Stomach (tissue), 9 donors: ENCODE measurements around the gene ALDH1A2. TPM values are rescaled to one million over a fixed set of nuclear protein-coding genes. Genes with fewer than 3 reads are reported as not detected.
"Not testable (repeated sequence)": the region's sequence is repeated elsewhere in the genome, so short reads cannot be mapped to it uniquely, and the experiment has no call there.

ENCODE experiments used
- DNase-seq, 2 donors: peaks; one replicate each; pipeline versions ENCODE4 v3.0.0 to v3.0.0-alpha.2; 2013 to 2019
- H3K27ac ChIP-seq, 5 donors: fragments of 200-600 bp in 4 of 5; sonication (generic) in 4 of 5; one replicate each; pipeline ENCODE4 v1.5.1; 2013 to 2019; ENCODE audit warnings: mild to moderate bottlenecking in 1 of 5, moderate library complexity in 1 of 5
- H3K27me3 ChIP-seq, 3 donors: fragments of 200-600 bp; sonication (generic); one replicate each; pipeline ENCODE4 v1.5.1; 2017 to 2019; ENCODE audit warnings: mixed run types in 1 of 3
- H3K36me3 ChIP-seq, 4 donors: fragments of 200-600 bp; sonication (generic); 1 replicate in 3 of 4; 2 replicates in 1 of 4; pipeline ENCODE4 v1.5.1; 2016 to 2019
- H3K4me1 ChIP-seq, 4 donors: fragments of 200-600 bp; sonication (generic); one replicate each; pipeline ENCODE4 v1.5.1; 2016 to 2019
- H3K4me3 ChIP-seq, 4 donors: fragments of 200-600 bp; sonication (generic) in 3 of 4; one replicate each; pipeline ENCODE4 v1.5.1; 2016 to 2019; ENCODE audit warnings: mild to moderate bottlenecking in 1 of 4
- H3K9me3 ChIP-seq, 4 donors: fragments of 200-600 bp; sonication (generic); one replicate each; pipeline ENCODE4 v1.5.1; 2016 to 2019
- EP300 ChIP-seq: sonication (generic); formaldehyde crosslinking; IDR thresholded peaks from one replicate; pipeline ENCODE4 v1.6.1; 2017; ENCODE audit warnings: antibody characterized with exemption
- POLR2A ChIP-seq, 4 donors: fragments of 450-650 bp; IDR thresholded peaks; one replicate each; pipeline ENCODE4 v1.6.1; 2016; ENCODE audit warnings: antibody characterized with exemption in 4 of 4, control low read depth in 2 of 4, mild to moderate bottlenecking in 1 of 4, moderate library complexity in 1 of 4
- POLR2AphosphoS5 ChIP-seq, 3 donors: sonication (generic); formaldehyde crosslinking; IDR thresholded peaks; one replicate each; pipeline ENCODE4 v1.6.1; 2016; ENCODE audit warnings: antibody characterized with exemption in 3 of 3
- WGBS, 5 donors: extraction: QIAGEN DNeasy Blood & Tissue Kit in 3 of 5; methylation state at CpG; one replicate each; pipeline versions ENCODE4 v1.1.5 to v1.1.7; 2013 to 2018; 5-methylcytosine and 5-hydroxymethylcytosine counted together
- intact Hi-C: fragments of 100-400 bp; cut with DNase I; formaldehyde crosslinking; loops from one replicate; pipeline ENCODE4 v1.15.1; 2023; ENCODE audit warnings: low total_unique reads
- polyA plus RNA-seq, 3 donors: library from polyadenylated mRNA; stranded (reverse); fragments of 200-250 nt; gene quantifications; one replicate each; pipeline ENCODE4 v1.2.3, GENCODE V29; 2013
- total RNA-seq, 5 donors: library from RNA; depleted of rRNA; stranded (reverse); fragments of >200 nt; gene quantifications; one replicate each; pipeline versions ENCODE4 v1.1.0 to v1.2.3, GENCODE V29; 2014 to 2016
- TF ChIP-seq, protein P1 (sequence below), 7 experiments: fragments of 450-650 bp in 4 of 7; fragments of 200-600 bp in 3 of 7; sonication (generic) in 3 of 7; IDR thresholded peaks; one replicate each; pipeline ENCODE4 v1.5.1; 2016 to 2019; ENCODE audit warnings: antibody characterized with exemption in 7 of 7, control low read depth in 2 of 7, mild to moderate bottlenecking in 1 of 7
- donor health status: healthy with polysubstance abuse.
- donor health status: Bipolar disorder and iron deficiency.
- donor health status: healthy.

The ALDH1A2 gene
- total and polyA plus RNA-seq, 8 donors: 0.15 to 4.4 (median 1.1) TPM; not detected in 2

DNA sequence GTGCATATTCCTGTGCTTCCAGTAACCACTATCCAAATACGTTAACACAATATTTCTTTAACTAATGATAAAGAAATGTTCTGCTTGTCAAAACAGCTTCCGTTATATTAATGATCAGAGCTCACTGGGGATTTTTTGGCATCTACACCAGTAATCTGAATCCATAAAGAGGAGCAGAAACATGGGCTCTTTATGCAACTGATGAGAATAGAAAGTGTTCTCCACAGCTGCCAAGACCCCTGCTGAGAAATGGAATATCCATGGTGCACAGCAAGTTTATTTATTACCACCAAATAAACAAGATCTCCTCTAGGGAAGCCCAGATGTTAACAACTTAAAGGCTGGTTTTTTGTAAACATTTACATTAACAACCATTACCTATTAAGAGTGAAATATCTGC is 54.5 kb downstream of the ALDH1A2 start:
- H3K4me3 ChIP-seq: no peak overlapping the region
- no peak overlapping the region for H3K27ac ChIP-seq
- H3K4me1 ChIP-seq: no peaks in the 10 kb centered on the region
- peak in 1 of 2 donors; percentile 43 for DNase-seq
- no peaks in the 10 kb centered on the region for H3K36me3 ChIP-seq
- TF ChIP-seq POLR2AphosphoS5 (IDR thresholded peaks at IDR 0.05) (no peak), EP300 (no peak), POLR2A (IDR thresholded peaks at IDR 0.05) (no peak)
- TF ChIP-seq, protein P1, sequence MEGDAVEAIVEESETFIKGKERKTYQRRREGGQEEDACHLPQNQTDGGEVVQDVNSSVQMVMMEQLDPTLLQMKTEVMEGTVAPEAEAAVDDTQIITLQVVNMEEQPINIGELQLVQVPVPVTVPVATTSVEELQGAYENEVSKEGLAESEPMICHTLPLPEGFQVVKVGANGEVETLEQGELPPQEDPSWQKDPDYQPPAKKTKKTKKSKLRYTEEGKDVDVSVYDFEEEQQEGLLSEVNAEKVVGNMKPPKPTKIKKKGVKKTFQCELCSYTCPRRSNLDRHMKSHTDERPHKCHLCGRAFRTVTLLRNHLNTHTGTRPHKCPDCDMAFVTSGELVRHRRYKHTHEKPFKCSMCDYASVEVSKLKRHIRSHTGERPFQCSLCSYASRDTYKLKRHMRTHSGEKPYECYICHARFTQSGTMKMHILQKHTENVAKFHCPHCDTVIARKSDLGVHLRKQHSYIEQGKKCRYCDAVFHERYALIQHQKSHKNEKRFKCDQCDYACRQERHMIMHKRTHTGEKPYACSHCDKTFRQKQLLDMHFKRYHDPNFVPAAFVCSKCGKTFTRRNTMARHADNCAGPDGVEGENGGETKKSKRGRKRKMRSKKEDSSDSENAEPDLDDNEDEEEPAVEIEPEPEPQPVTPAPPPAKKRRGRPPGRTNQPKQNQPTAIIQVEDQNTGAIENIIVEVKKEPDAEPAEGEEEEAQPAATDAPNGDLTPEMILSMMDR (IDR thresholded peaks at IDR 0.05): no peak
- H3K9me3 ChIP-seq: peaks cover 0 to 9% (median 4%) of the 10 kb centered on the region in 4 donors
- WGBS, 5 donors: 45 to 72% (median 53%) methylated on average over 2 of the region's 2 CpGs
- intact Hi-C loops: no loop called here
- H3K27me3 ChIP-seq: peaks cover 0 to 5% (median 0%) of the 10 kb centered on the region in 3 donors

- H3K4me1 ChIP-seq: no peaks in the 10 kb centered on the region
- H3K36me3 ChIP-seq: no peaks in the 10 kb centered on the region
- H3K27me3 ChIP-seq: no peaks in the 10 kb centered on the region
- H3K27ac ChIP-seq: no peak overlapping the region
- no peak overlapping the region for H3K4me3 ChIP-seq
- DNase-seq: no peak
- 82 to 89% (median 84%) methylated on average over 3 of the region's 3 CpGs for WGBS, 5 donors
- intact Hi-C loops: no loop called here
- peaks cover 0 to 9% (median 4%) of the 10 kb centered on the region in 4 donors for H3K9me3 ChIP-seq
- TF ChIP-seq EP300: no peak
- TF ChIP-seq, protein P1 (IDR thresholded peaks at IDR 0.05): no peak
- no peak for TF ChIP-seq POLR2A (IDR thresholded peaks at IDR 0.05)
- no peak for TF ChIP-seq POLR2AphosphoS5 (IDR thresholded peaks at IDR 0.05)
These were observed 61.7 kb downstream of the ALDH1A2 start for GRCh38 chr15:58003810-58004209.

DNA sequence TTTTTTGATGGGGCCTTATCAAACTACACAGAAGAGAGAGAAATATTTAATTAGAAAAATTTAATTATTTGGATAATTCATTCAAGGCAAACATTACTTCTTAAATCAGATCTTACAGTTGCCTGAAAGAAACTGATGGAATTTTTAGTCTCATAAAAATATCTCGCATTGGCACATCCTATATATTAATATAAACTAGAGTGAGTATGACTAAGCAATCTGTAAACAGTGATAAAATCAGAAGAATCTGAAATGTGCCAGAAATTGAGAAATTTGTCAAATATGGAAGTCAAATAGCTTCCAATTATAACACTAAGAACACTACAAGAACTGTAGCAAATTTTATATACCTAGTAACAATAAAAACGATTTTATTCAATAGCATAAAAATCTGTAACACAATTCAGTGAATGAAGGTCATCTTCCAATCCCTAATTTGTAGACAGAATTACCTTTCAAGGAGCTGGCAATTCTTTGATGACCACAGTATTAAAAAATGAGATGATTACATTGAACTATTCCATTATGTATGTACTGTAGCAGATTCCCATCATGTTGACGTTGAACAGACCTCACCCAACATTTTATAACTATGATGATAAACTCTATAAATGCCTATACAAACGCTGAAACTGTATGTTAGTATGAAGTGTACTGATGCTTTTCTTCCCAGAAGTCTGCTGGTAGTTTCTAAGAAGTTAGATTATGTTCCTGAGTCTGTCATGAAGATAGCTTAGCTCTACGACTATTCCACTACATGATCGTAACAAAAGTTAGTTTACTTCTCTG is 63.0 kb downstream of the ALDH1A2 start:
- no peaks in the 10 kb centered on the region for H3K27me3 ChIP-seq
- H3K27ac ChIP-seq: no peak overlapping the region
- no peaks in the 10 kb centered on the region for H3K4me1 ChIP-seq
- intact Hi-C loops: no loop called here
- TF ChIP-seq EP300: no peak
- TF ChIP-seq, protein P1 (IDR thresholded peaks at IDR 0.05): no peak
- TF ChIP-seq POLR2AphosphoS5 (IDR thresholded peaks at IDR 0.05): no peak
- TF ChIP-seq POLR2A (IDR thresholded peaks at IDR 0.05): no peak
- H3K4me3 ChIP-seq: no peak overlapping the region
- H3K36me3 ChIP-seq: no peaks in the 10 kb centered on the region
- 62 to 76% (median 72%) methylated on average over 6 of the region's 6 CpGs for WGBS, 5 donors
- peak in 1 of 2 donors; percentile 6 for DNase-seq
- H3K9me3 ChIP-seq: peaks cover 0 to 9% (median 4%) of the 10 kb centered on the region in 4 donors

- DNase-seq, H3K4me1 ChIP-seq, H3K27me3 ChIP-seq, H3K27ac ChIP-seq, H3K36me3 ChIP-seq, intact Hi-C loops, H3K9me3 ChIP-seq, H3K4me3 ChIP-seq: not testable (repeated sequence)
- WGBS, 5 donors: 73 to 82% (median 76%) methylated on average over 2 of the region's 2 CpGs
These were observed 65.8 kb downstream of the ALDH1A2 start for GRCh38 chr15:57999699-58000098.

DNA sequence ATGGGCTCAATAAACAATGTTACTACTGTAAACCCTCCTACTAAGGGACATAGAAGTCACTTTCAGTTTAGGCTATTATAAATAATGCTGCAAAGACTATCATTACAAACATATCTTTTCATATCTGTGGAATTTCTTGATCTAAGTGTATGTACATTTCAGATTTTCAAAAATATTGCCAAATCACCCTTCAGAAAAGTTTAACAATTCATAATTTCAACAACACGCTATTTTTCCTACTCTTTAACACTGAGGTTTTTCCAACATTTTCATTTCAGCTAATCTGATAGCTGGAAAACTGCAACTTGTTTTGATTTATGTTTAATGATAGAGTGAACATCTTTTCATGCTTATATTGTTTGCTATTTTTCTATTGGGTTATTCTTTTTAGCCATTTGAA is 69.0 kb downstream of the ALDH1A2 start:
- TF ChIP-seq POLR2A (IDR thresholded peaks at IDR 0.05): no peak
- Histone ChIP-seq H3K4me3 (no peak overlapping the region), H3K27ac (no peak overlapping the region), H3K9me3 (no peaks in the 10 kb centered on the region), H3K36me3 (no peaks in the 10 kb centered on the region), H3K27me3 (peaks cover 0 to 5% (median 0%) of the 10 kb centered on the region in 3 donors), H3K4me1 (no peaks in the 10 kb centered on the region)
- DNase-seq: no peak
- 89 to 100% (median 92%) methylated on average over 1 of the region's 1 CpG for WGBS, 5 donors
- intact Hi-C loops: no loop called here
